22Rv1 (cell line): ENCODE data around the gene KCNQ2.

Experiments used
- H3K27ac ChIP-seq: fragments of 450-650 bp; 2 replicates; pipeline ENCODE4 v1.5.1; 2017
- ZFX ChIP-seq: fragments of 450-650 bp; IDR thresholded peaks from 2 replicates; pipeline ENCODE4 v1.6.1; 2017; ENCODE audit warnings: antibody characterized with exemption, borderline replicate concordance
- TF ChIP-seq, protein P1 (sequence below): fragments of 450-650 bp; IDR thresholded peaks from 2 replicates; pipeline ENCODE4 v1.5.1; 2017; ENCODE audit warnings: mild to moderate bottlenecking

Gene KCNQ2

DNA sequence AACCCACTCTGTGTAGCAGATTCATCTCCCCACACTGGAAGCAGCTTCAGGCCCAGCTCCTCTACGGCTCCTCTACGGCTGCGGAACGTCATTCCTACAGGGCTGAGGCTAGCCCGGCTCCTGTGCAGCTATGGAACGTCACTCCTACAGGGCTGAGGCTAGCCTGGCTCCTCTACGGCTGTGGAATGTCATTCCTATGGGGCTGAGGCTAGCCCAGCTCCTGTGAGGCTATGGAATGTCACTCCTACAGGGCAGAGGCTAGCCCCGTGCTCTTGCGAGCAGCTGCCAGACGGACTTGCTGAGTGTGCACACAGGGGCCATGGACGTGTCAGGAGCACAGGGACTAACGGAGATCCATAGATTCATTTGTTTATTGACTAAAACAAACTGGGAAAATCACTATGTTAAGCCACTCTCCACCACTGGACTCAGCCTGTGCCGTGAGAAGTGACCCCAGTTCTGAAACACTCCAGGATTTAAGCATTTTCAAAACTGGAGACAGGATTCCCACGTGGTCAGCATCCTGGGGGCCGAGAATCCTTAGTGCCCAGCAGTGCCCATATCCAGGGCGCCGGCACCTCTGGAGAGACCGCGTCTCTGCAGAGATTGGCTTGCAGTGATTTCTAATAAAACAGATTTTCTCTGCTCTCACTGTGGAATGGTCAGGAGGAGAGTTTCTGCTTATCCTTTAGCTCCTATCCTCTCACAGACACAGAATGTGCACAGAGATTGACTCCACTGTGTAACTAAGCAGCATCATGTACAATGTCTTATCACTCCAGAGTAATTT is 5.0 kb downstream of the KCNQ2 start:
- H3K27ac ChIP-seq: no peak overlapping the region
- TF ChIP-seq, protein P1, sequence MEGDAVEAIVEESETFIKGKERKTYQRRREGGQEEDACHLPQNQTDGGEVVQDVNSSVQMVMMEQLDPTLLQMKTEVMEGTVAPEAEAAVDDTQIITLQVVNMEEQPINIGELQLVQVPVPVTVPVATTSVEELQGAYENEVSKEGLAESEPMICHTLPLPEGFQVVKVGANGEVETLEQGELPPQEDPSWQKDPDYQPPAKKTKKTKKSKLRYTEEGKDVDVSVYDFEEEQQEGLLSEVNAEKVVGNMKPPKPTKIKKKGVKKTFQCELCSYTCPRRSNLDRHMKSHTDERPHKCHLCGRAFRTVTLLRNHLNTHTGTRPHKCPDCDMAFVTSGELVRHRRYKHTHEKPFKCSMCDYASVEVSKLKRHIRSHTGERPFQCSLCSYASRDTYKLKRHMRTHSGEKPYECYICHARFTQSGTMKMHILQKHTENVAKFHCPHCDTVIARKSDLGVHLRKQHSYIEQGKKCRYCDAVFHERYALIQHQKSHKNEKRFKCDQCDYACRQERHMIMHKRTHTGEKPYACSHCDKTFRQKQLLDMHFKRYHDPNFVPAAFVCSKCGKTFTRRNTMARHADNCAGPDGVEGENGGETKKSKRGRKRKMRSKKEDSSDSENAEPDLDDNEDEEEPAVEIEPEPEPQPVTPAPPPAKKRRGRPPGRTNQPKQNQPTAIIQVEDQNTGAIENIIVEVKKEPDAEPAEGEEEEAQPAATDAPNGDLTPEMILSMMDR: no peak
- no peak for TF ChIP-seq ZFX

DNA sequence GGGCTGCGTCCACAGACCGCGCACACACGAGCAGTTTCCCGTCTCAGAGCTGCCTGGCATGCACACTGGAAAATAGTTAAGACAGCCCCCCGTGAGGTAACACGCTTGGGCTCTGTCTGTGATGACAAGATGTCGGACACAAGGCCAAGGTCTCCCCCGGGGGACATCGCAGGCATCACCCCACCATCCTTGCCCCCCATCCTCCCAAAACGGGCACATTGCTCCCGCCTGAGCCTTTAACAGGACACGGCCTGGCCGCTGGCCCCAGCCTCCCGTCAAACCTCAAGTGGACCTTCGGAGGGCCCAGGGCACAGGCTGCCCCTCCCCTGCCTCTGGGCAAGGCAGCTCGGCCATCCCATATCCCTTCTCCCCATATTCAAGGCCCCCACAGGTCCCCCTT is 5.6 kb downstream of the KCNQ2 start:
- no peak for TF ChIP-seq ZFX
- TF ChIP-seq, protein P1: no peak
- no peak overlapping the region for H3K27ac ChIP-seq

DNA sequence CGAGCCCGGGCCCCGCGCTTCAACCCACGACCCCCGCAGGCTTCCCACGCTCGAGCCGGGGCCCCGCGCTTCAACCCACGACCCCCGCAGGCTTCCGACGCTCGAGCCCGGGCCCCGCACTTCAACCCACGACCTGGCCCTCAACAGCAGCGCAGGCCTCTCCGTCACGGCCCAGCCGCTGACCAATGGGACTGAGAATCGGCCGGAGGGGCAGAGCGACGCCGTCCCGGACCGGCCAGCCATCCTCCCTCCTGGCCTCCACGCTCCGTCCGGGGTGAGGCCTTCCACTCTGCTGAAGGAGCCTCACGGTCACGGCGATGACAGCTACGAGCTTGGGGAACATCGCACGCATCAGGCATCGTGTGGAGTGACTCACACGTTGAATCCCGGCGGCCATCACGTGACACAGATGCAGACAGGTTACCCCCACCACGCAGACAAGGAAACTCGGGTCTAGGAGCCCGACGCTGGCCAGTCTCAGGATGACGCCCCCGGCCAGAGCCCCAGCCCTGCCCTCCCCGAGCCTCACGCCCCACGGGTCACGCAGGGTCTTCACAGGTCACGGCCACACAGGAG is 6.1 kb downstream of the KCNQ2 start:
- no peak for TF ChIP-seq ZFX
- TF ChIP-seq, protein P1: no peak
- H3K27ac ChIP-seq: no peak overlapping the region

DNA sequence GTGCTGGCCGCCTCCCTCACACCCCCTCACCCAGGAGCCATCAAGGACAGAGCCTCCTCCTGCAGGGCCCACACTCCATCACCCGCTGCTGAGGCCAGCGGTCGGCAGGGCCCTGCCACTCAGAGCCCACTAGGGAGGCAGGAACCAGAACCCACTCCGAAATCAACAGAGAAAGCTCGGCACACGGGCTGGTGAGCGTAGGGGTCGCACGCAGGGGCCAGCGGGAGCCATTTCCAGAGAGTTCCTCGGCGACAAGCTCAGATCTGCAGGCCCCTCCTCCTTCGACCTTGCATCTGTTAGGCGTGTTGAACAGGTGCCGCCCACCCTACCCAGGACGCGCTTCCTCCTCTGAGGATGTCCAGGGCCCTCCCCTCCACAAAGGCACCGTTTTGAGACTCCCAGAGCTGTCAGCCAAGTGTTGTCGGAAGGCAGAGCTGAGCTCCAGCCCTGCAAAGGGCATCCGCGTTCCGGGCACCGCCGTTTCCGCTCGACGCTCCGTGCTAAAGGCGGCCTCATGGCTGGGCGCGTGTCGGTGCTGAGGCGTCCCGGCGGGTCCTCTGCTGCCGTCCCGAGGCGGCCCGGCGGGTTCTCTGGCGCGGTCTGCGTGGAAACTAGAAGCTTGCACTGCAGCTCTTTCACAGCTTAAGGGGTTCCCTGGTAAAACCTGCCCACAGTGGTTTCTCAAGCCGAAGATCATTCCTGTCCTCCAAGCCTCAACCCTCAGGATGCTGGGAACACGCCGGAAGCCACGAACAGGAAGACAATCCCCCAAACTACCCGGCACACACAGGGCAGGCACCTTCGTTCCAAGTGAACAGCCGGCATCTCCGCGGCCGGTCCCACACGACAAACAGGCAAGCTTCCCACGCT is 6.8 kb downstream of the KCNQ2 start:
- TF ChIP-seq ZFX: no peak
- TF ChIP-seq, protein P1: no peak
- no peak overlapping the region for H3K27ac ChIP-seq

DNA sequence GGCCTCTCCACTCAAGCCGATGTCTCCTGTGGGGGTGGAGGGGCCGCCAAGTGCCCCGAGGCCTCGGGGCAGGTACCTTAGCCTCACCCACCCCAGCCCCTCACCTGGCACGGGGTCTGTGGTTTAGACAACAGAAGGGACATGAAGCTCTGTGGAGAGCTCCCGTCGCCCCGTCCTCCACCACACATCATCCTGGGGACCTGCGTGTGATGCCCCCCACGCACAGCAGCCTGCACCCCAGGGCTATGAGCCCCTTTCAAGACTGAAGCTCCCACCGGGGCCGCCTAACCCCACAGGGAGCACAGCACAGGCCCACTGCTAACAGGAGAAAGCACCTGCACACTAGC is 8.2 kb downstream of the KCNQ2 start:
- TF ChIP-seq, protein P1: no peak
- no peak for TF ChIP-seq ZFX
- no peak overlapping the region for H3K27ac ChIP-seq

DNA sequence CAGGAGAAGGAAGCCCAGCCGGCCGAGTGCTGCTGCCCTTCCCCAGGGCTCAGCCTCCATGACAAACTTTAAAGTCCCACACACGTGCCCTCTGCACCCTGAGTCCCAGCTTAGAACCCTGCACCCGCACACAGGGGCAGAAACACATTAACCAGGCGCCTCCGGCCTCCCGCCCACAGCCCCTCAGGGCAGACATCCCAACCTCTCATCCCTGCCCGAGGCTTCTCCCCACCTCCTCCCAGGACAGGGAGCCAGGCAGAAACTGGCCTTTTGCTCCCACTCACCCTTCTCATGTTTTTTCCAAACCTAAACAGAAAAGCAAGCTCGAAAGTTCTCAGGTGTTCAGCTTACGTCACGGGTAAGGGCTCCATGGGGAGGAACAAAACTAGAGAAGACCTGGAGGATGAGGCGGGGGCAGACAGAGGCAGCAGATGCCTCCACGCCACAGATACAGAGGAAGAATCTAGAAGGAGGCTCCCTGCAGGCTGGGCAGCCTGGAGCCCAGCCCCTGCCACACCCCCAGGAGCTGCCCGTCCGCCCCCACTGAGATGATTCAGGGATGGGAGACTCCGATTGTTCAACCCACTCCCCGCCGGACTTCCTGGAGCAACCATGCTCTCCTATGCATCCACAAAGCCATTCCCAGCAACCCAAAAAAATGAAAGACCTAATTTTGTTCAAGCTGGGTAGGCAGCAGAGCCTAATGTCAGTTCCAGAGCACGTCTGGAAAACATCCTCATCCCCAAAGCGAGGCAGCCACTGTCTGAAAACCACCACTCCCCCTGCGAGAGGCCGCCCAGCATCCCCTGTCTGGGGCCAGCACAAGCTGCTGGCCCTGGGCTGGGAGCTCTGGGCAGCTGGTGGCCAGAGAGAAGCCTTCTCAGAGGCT is 8.8 kb downstream of the KCNQ2 start:
- no peak for TF ChIP-seq ZFX
- TF ChIP-seq, protein P1: no peak
- no peak overlapping the region for H3K27ac ChIP-seq
